Measurements from ENCODE around the gene SLC35F1. TPM values are rescaled to one million over a fixed set of nuclear protein-coding genes. Genes with fewer than 3 reads are reported as not detected.

Gene SLC35F1
- total and polyA plus RNA-seq, 2 donors (not counting 1 experiment from before 2014, with no cell fraction given), result not detected

- Mint-ChIP-seq H3K4me1 (no peaks in the 10 kb centered on the region), H3K27ac (no peak overlapping the region), H3K4me3 (no peak overlapping the region), H3K27me3 (no peaks in the 10 kb centered on the region), H3K9me3 (ENCODE audit: insufficient read depth) (no peaks in the 10 kb centered on the region)
- ChIA-PET CTCF (no interaction called here), POLR2A (no interaction called here)
- Histone ChIP-seq H3K79me2 (ENCODE audit: control insufficient read depth, insufficient read depth, low read length) (no peaks in the 10 kb centered on the region), H4K20me1 (ENCODE audit: control insufficient read depth, insufficient read depth, low read length, poor library complexity, severe bottlenecking) (no peaks in the 10 kb centered on the region), H3K36me3 (replicated peaks in 1 of 2; ENCODE audit: control extremely low read depth in 1 of 2, control insufficient read depth in 1 of 2, extremely low read depth in 1 of 2, insufficient read depth in 2 of 2, low read length in 1 of 2) (no peaks in the 10 kb centered on the region), H3K9ac (ENCODE audit: low read length) (no peak overlapping the region), H2AFZ (ENCODE audit: insufficient read depth, low read depth, low read length, poor library complexity, severe bottlenecking) (no peak overlapping the region), H3K9me3 (ENCODE audit: control extremely low read depth in 1 of 3, control insufficient read depth in 2 of 3, insufficient read depth in 1 of 3, low read length in 2 of 3) (peaks cover 0 to 3% (median 2%) of the 10 kb centered on the region in 3 donors), H3K27ac (ENCODE audit: low read length in 2 of 2) (no peak overlapping the region), H3K4me3 (ENCODE audit: control extremely low read depth in 1 of 5, extremely low read depth in 1 of 5, insufficient read depth in 1 of 5, low read depth in 2 of 5, low read length in 4 of 5) (no peak overlapping the region), H3K27me3 (replicated peaks in 1 of 4; ENCODE audit: control extremely low read depth in 1 of 4, control insufficient read depth in 3 of 4, insufficient read depth in 4 of 4, low read length in 3 of 4) (no peaks in the 10 kb centered on the region), H3K4me2 (replicated peaks; ENCODE audit: low read depth, low read length, poor library complexity, severe bottlenecking) (no peak overlapping the region), H3K4me1 (ENCODE audit: control insufficient read depth in 2 of 2, insufficient read depth in 2 of 2, low read length in 2 of 2) (no peaks in the 10 kb centered on the region)
- WGBS (ENCODE audit: insufficient coverage), result 100% methylated on average over 1 of the region's 4 CpGs
- ATAC-seq (ENCODE audit: low read depth), result no peak
- TF ChIP-seq EZH2 (IDR thresholded peaks at IDR 0.05; ENCODE audit: borderline replicate concordance, insufficient read depth, low read depth, low read length, poor library complexity, severe bottlenecking) (no peak), CTCF (IDR thresholded peaks at IDR 0.05) (no peak)
- no peak for DNase-seq
- intact Hi-C loops (cut with micrococcal nuclease), result no loop called here
These were observed 36.4 kb upstream of the SLC35F1 start for GRCh38 chr6:117870486-117871242.

GRCh38 chr6:117880824-117881223 is 26.2 kb upstream of the SLC35F1 start:
- no peak overlapping the region for H2AFZ ChIP-seq (ENCODE audit: insufficient read depth, low read depth, low read length, poor library complexity, severe bottlenecking)
- CTCF ChIA-PET, result no interaction called here
- WGBS (ENCODE audit: insufficient coverage), result 80% methylated on average over 1 of the region's 1 CpG
- H3K79me2 ChIP-seq (ENCODE audit: control insufficient read depth, insufficient read depth, low read length), result no peaks in the 10 kb centered on the region
- no peak overlapping the region for H3K4me3 Mint-ChIP-seq
- no peaks in the 10 kb centered on the region for H3K4me1 ChIP-seq (ENCODE audit: control insufficient read depth in 2 of 2, insufficient read depth in 2 of 2, low read length in 2 of 2)
- H3K27me3 Mint-ChIP-seq, result peaks cover 3% of the 10 kb centered on the region
- H3K27me3 ChIP-seq (replicated peaks in 1 of 4; ENCODE audit: control extremely low read depth in 1 of 4, control insufficient read depth in 3 of 4, insufficient read depth in 4 of 4, low read length in 3 of 4), result no peaks in the 10 kb centered on the region
- POLR2A ChIA-PET, result no interaction called here
- no peaks in the 10 kb centered on the region for H3K4me1 Mint-ChIP-seq
- no peak overlapping the region for H3K27ac ChIP-seq (ENCODE audit: low read length in 2 of 2)
- TF ChIP-seq EZH2 (IDR thresholded peaks at IDR 0.05; ENCODE audit: borderline replicate concordance, insufficient read depth, low read depth, low read length, poor library complexity, severe bottlenecking), result no peak
- TF ChIP-seq CTCF (IDR thresholded peaks at IDR 0.05), result no peak
- intact Hi-C loops (cut with micrococcal nuclease), result no loop called here
- no peaks in the 10 kb centered on the region for H3K9me3 Mint-ChIP-seq (ENCODE audit: insufficient read depth)
- DNase-seq, result no peak
- no peak overlapping the region for H3K9ac ChIP-seq (ENCODE audit: low read length)
- no peak overlapping the region for H3K4me2 ChIP-seq (replicated peaks; ENCODE audit: low read depth, low read length, poor library complexity, severe bottlenecking)
- no peaks in the 10 kb centered on the region for H3K9me3 ChIP-seq (ENCODE audit: control extremely low read depth in 1 of 3, control insufficient read depth in 2 of 3, insufficient read depth in 1 of 3, low read length in 2 of 3)
- no peak overlapping the region for H3K4me3 ChIP-seq (ENCODE audit: control extremely low read depth in 1 of 5, extremely low read depth in 1 of 5, insufficient read depth in 1 of 5, low read depth in 2 of 5, low read length in 4 of 5)
- no peak for ATAC-seq (ENCODE audit: low read depth)
- no peak overlapping the region for H3K27ac Mint-ChIP-seq
- no peaks in the 10 kb centered on the region for H3K36me3 ChIP-seq (replicated peaks in 1 of 2; ENCODE audit: control extremely low read depth in 1 of 2, control insufficient read depth in 1 of 2, extremely low read depth in 1 of 2, insufficient read depth in 2 of 2, low read length in 1 of 2)
- no peaks in the 10 kb centered on the region for H4K20me1 ChIP-seq (ENCODE audit: control insufficient read depth, insufficient read depth, low read length, poor library complexity, severe bottlenecking)
